T-cell (primary cell): ENCODE measurements around the gene INHBB. TPM values are rescaled to one million over a fixed set of nuclear protein-coding genes. Genes with fewer than 3 reads are reported as not detected.

Source experiments
- ATAC-seq, 4 experiments: fragments of 200-7000 bp in 3 of 4; fragments of 150-1000 bp in 1 of 4; cut with Tn5 transposase; replicated peaks in 1 of 4; 1 replicate in 3 of 4; 2 replicates in 1 of 4; pipeline ENCODE4 v1.10.0; 2021; ENCODE audit warnings: moderate library complexity in 3 of 4, mild to moderate bottlenecking in 2 of 4, moderate number of reproducible peaks in 1 of 4
- CTCF ChIA-PET, 2 donors: fragments of 300-600 bp; sonication (Branson Sonifier 250); formaldehyde crosslinking; loops; one replicate each; lab custom pipeline; 2022; ENCODE audit warnings: antibody characterized with exemption in 2 of 2; lab: Charles Lee
- POLR2A ChIA-PET, 2 donors: fragments of 300-600 bp; sonication (Branson Sonifier 250); formaldehyde crosslinking; loops; one replicate each; lab custom pipeline; 2022; ENCODE audit warnings: antibody characterized with exemption in 2 of 2; lab: Charles Lee
- DNase-seq, 35 experiments: peaks; one replicate each; pipeline versions ENCODE4 v3.0.0 to v3.0.0-alpha.2; 2013 to 2023
- H3K27ac ChIP-seq: one replicate; pipeline ENCODE4 v1.5.1; 2013; ENCODE audit warnings: low read length
- H3K27me3 ChIP-seq, 2 experiments: replicated peaks in 1 of 2; 1 replicate in 1 of 2; 2 replicates in 1 of 2; pipeline versions ENCODE4 v1.6.1 to v1.7.0; 2013; ENCODE audit warnings: low read length in 1 of 2, mixed read lengths in 1 of 2; ENCODE audit not compliant: control insufficient read depth in 2 of 2, insufficient read depth in 2 of 2; ENCODE audit errors: extremely low read depth in 1 of 2
- H3K36me3 ChIP-seq, 2 donors: 1 replicate in 1 of 2; 2 replicates in 1 of 2; pipeline versions ENCODE4 v1.6.1 to v1.7.0; 2013; ENCODE audit warnings: low read length in 1 of 2; ENCODE audit not compliant: control insufficient read depth in 2 of 2, insufficient read depth in 1 of 2; ENCODE audit errors: extremely low read depth in 1 of 2
- H3K4me1 ChIP-seq, 2 experiments: 1 replicate in 1 of 2; 2 replicates in 1 of 2; pipeline versions ENCODE4 v1.6.1 to v1.7.0; 2013; ENCODE audit warnings: low read length in 2 of 2, mixed read lengths in 1 of 2; ENCODE audit not compliant: insufficient read depth in 2 of 2, control insufficient read depth in 1 of 2; ENCODE audit errors: extremely low read depth in 1 of 2
- H3K4me3 ChIP-seq, 2 donors: 1 replicate in 1 of 2; 2 replicates in 1 of 2; pipeline versions ENCODE4 v1.5.1 to v1.7.0; 2013; ENCODE audit warnings: mild to moderate bottlenecking in 2 of 2, low read length in 1 of 2, moderate library complexity in 1 of 2; ENCODE audit not compliant: control insufficient read depth in 1 of 2; ENCODE audit errors: extremely low read depth in 1 of 2
- H3K9me3 ChIP-seq: 2 replicates; pipeline ENCODE4 v1.7.0; 2013
- H3K27ac Mint-ChIP-seq, 2 donors: one replicate each; pipeline ENCODE4 v1.8.0; 2020 to 2021; ENCODE audit warnings: mild to moderate bottlenecking in 2 of 2, mixed read lengths in 2 of 2
- H3K27me3 Mint-ChIP-seq, 2 donors: one replicate each; pipeline ENCODE4 v1.8.0; 2021 to 2022; ENCODE audit warnings: mixed read lengths in 2 of 2
- H3K36me3 Mint-ChIP-seq: one replicate; pipeline ENCODE4 v1.8.0; 2021; ENCODE audit warnings: mixed read lengths
- H3K4me1 Mint-ChIP-seq, 3 donors: one replicate each; pipeline ENCODE4 v1.8.0; 2020 to 2022; ENCODE audit warnings: mixed read lengths in 3 of 3, mild to moderate bottlenecking in 1 of 3
- H3K4me3 Mint-ChIP-seq, 3 donors: one replicate each; pipeline ENCODE4 v1.8.0; 2020 to 2022; ENCODE audit warnings: mild to moderate bottlenecking in 3 of 3, mixed read lengths in 3 of 3, moderate library complexity in 3 of 3
- H3K9me3 Mint-ChIP-seq, 3 donors: one replicate each; pipeline ENCODE4 v1.8.0; 2020 to 2022; ENCODE audit warnings: mixed read lengths in 3 of 3
- WGBS: methylation state at CpG from one replicate; pipeline ENCODE4 v1.1.5; 2013; ENCODE audit warnings: missing lambda C conversion rate; ENCODE audit not compliant: insufficient coverage; 5-methylcytosine and 5-hydroxymethylcytosine counted together
- total RNA-seq, 35 experiments: library from RNA in 6 of 35; stranded (reverse) in 6 of 35; fragments of 120-200 nt in 1 of 35; gene quantifications; one replicate each; pipeline versions ENCODE4 v1.2.1 to v1.2.4 and lab custom pipeline; 2013 to 2026

INHBB gene
- total RNA-seq, 5 donors from 2014 or later (not counting 1 experiment from before 2014, with no cell fraction given) = 0.09 to 0.19 (median 0.10) TPM; not detected in 2

GRCh38 chr2:120302301-120302700, 43.6 kb upstream of the INHBB start:
- no peak overlapping the region for H3K27ac ChIP-seq
- no peaks in the 10 kb centered on the region for H3K4me1 ChIP-seq
- Mint-ChIP-seq H3K27me3 (no peaks in the 10 kb centered on the region), H3K36me3 (peaks cover 42% of the 10 kb centered on the region), H3K9me3 (no peaks in the 10 kb centered on the region), H3K4me3 (peak overlapping the region in 1 of 3 donors; percentile 1), H3K4me1 (peaks cover 3 to 13% (median 7%) of the 10 kb centered on the region in 3 donors), H3K27ac (no peak overlapping the region)
- DNase-seq (no peak), ATAC-seq (no peak)
- H3K4me3 ChIP-seq = no peak overlapping the region
- H3K36me3 ChIP-seq = peaks cover 0 to 5% of the 10 kb centered on the region in 2 donors
- ChIA-PET CTCF (interaction anchor here (1.0 to 1.2 kb wide), 3 partner anchors 11 to 12 kb away, joined by 3 to 5 read pairs (median 4); no protein-coding TSS in a partner anchor), POLR2A (no interaction called here)
- H3K27me3 ChIP-seq = no peaks in the 10 kb centered on the region
- 89% methylated on average over 12 of the region's 12 CpGs for WGBS
- H3K9me3 ChIP-seq = no peaks in the 10 kb centered on the region

GRCh38 chr2:120303177-120303576, 42.8 kb upstream of the INHBB start:
- ChIA-PET POLR2A (no interaction called here), CTCF (interaction anchor here (1.0 to 1.2 kb wide), 3 partner anchors 10 to 11 kb away, joined by 3 to 5 read pairs (median 4); no protein-coding TSS in a partner anchor)

GRCh38 chr2:120305296-120305695, 40.6 kb upstream of the INHBB start:
- Histone ChIP-seq H3K4me1 (no peaks in the 10 kb centered on the region), H3K4me3 (no peak overlapping the region), H3K27me3 (no peaks in the 10 kb centered on the region), H3K36me3 (no peaks in the 10 kb centered on the region), H3K9me3 (no peaks in the 10 kb centered on the region), H3K27ac (no peak overlapping the region)
- Mint-ChIP-seq H3K9me3 (no peaks in the 10 kb centered on the region), H3K4me1 (peaks cover 3 to 13% (median 7%) of the 10 kb centered on the region in 3 donors), H3K27me3 (no peaks in the 10 kb centered on the region), H3K27ac (no peak overlapping the region), H3K36me3 (peaks cover 18% of the 10 kb centered on the region), H3K4me3 (no peak overlapping the region)
- DNase-seq = no peak
- ChIA-PET CTCF (no interaction called here), POLR2A (no interaction called here)
- 93% methylated on average over 4 of the region's 6 CpGs for WGBS
- ATAC-seq = no peak

More at GRCh38 chr2:120303177-120303576, 42.8 kb upstream of the INHBB start:
- Histone ChIP-seq H3K9me3 (no peaks in the 10 kb centered on the region), H3K4me3 (no peak overlapping the region), H3K27me3 (no peaks in the 10 kb centered on the region), H3K36me3 (peaks cover 0 to 5% of the 10 kb centered on the region in 2 donors), H3K4me1 (no peaks in the 10 kb centered on the region), H3K27ac (no peak overlapping the region)
- H3K4me1 Mint-ChIP-seq = peaks cover 3 to 13% (median 7%) of the 10 kb centered on the region in 3 donors
- no peak for DNase-seq
- no peaks in the 10 kb centered on the region for H3K9me3 Mint-ChIP-seq
- H3K27me3 Mint-ChIP-seq = no peaks in the 10 kb centered on the region
- peaks cover 35% of the 10 kb centered on the region for H3K36me3 Mint-ChIP-seq
- H3K4me3 Mint-ChIP-seq = peak overlapping the region in 1 of 3 donors; percentile 1
- 90% methylated on average over 3 of the region's 6 CpGs for WGBS
- ATAC-seq = no peak
- H3K27ac Mint-ChIP-seq = no peak overlapping the region

- H3K27me3 Mint-ChIP-seq = no peaks in the 10 kb centered on the region
- POLR2A ChIA-PET = interaction anchor here in 1 of 2 donors (0.6 kb wide), 1 partner anchor 580 kb away, joined by 8 read pairs; no protein-coding TSS in a partner anchor
- Histone ChIP-seq H3K27me3 (no peaks in the 10 kb centered on the region), H3K9me3 (no peaks in the 10 kb centered on the region), H3K4me1 (no peaks in the 10 kb centered on the region), H3K36me3 (no peaks in the 10 kb centered on the region), H3K4me3 (no peak overlapping the region), H3K27ac (no peak overlapping the region)
- ATAC-seq (no peak), DNase-seq (no peak)
- H3K36me3 Mint-ChIP-seq = peaks cover 16% of the 10 kb centered on the region
- H3K27ac Mint-ChIP-seq = no peak overlapping the region
- peaks cover 3 to 13% (median 7%) of the 10 kb centered on the region in 3 donors for H3K4me1 Mint-ChIP-seq
- H3K4me3 Mint-ChIP-seq = no peak overlapping the region
- 97% methylated on average over 4 of the region's 5 CpGs for WGBS
- H3K9me3 Mint-ChIP-seq = no peaks in the 10 kb centered on the region
- CTCF ChIA-PET = no interaction called here
These were observed 39.9 kb upstream of the INHBB start for GRCh38 chr2:120305937-120306490.

GRCh38 chr2:120307482-120307881, 38.5 kb upstream of the INHBB start:
- no peaks in the 10 kb centered on the region for H3K9me3 Mint-ChIP-seq
- no peaks in the 10 kb centered on the region for H3K36me3 ChIP-seq
- peaks cover 0 to under 1% of the 10 kb centered on the region in 2 experiments for H3K4me1 ChIP-seq
- no peak overlapping the region for H3K4me3 Mint-ChIP-seq
- H3K27me3 Mint-ChIP-seq = no peaks in the 10 kb centered on the region
- 40% methylated on average over 1 of the region's 7 CpGs for WGBS
- peaks cover 6% of the 10 kb centered on the region for H3K36me3 Mint-ChIP-seq
- H3K9me3 ChIP-seq = no peaks in the 10 kb centered on the region
- CTCF ChIA-PET = no interaction called here
- no peak overlapping the region for H3K27ac ChIP-seq
- POLR2A ChIA-PET = no interaction called here
- H3K4me1 Mint-ChIP-seq = peaks cover 1 to 7% (median 4%) of the 10 kb centered on the region in 3 donors
- no peaks in the 10 kb centered on the region for H3K27me3 ChIP-seq
- no peak for ATAC-seq
- no peak for DNase-seq
- H3K27ac Mint-ChIP-seq = no peak overlapping the region
- no peak overlapping the region for H3K4me3 ChIP-seq

GRCh38 chr2:120308038-120308910, 37.7 kb upstream of the INHBB start:
- peaks cover 5% of the 10 kb centered on the region for H3K36me3 Mint-ChIP-seq
- Histone ChIP-seq H3K4me3 (no peak overlapping the region), H3K36me3 (no peaks in the 10 kb centered on the region), H3K27ac (no peak overlapping the region), H3K4me1 (peaks cover 3 to 9% of the 10 kb centered on the region in 2 experiments), H3K27me3 (peaks cover 0 to 5% of the 10 kb centered on the region in 2 experiments), H3K9me3 (no peaks in the 10 kb centered on the region)
- H3K27ac Mint-ChIP-seq = no peak overlapping the region
- H3K4me3 Mint-ChIP-seq = no peak overlapping the region
- POLR2A ChIA-PET = no interaction called here
- no peaks in the 10 kb centered on the region for H3K9me3 Mint-ChIP-seq
- peaks cover 8 to 9% (median 8%) of the 10 kb centered on the region in 3 donors for H3K4me1 Mint-ChIP-seq
- no peak for DNase-seq
- WGBS = 84% methylated on average over 4 of the region's 16 CpGs
- CTCF ChIA-PET = no interaction called here
- ATAC-seq = no peak
- no peaks in the 10 kb centered on the region for H3K27me3 Mint-ChIP-seq
